Head of caudate nucleus (tissue), 42 donors: ENCODE data around the gene ARFGAP3.

Experiments
- DNase-seq, 42 donors: peaks; one replicate each; pipeline versions ENCODE4 v3.0.0 to v3.0.0-alpha.2; 2020 to 2021; ENCODE audit warnings: mixed read lengths in 7 of 42
- intact Hi-C: fragments of 100-400 bp; cut with DNase I; formaldehyde crosslinking; loops from one replicate; pipeline ENCODE4 v1.15.0; 2022

The ARFGAP3 gene

GRCh38 chr22:42887120-42887519 lies 30.0 kb upstream of the ARFGAP3 start:
- intact Hi-C loops: no loop called here
- DNase-seq: no peak

DNA sequence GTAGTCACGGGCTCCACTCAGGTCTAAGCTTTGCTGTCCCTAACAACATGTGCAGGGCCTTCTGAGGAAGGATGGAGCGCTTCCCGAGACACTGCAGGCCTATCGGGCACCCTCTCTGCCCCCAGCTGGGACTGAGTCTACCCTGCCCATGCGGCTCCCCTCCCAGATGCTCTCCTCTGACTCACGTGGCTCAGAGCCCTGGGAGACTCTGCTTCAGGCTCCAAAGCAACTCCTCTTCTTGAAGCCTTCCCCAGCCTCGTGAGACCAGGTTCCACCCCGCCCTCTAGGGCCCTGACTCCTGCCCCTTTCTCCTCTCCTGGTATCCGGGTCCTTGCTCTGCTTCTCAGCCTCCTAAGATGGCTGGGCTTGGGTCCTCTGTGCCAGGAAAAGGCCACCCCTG lies 28.4 kb upstream of the ARFGAP3 start:
- intact Hi-C loops: no loop called here
- no peak for DNase-seq

- intact Hi-C loops: no loop called here
- DNase-seq: no peak
Measured at GRCh38 chr22:42884616-42885375, 27.7 kb upstream of the ARFGAP3 start.

DNA sequence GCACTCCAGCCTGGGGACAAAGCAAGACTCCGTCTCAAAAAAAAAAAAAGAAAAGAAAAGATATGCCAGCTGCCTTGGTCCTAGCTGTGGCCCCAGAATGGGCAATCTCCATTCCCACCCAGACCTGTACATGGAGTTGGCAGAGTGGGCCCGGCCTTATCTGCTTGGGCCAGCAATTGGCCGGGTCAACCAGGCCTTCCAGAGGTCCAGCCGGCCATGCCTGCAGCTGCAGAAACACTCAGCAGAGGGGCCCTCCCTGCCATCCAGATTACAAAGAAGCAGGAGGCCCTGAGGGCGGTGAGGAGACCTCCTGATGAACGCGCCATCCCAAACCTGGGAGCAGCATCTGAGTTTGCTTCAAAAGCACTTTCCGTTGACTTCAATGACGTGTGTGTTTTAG lies 26.9 kb upstream of the ARFGAP3 start:
- DNase-seq: no peak

GRCh38 chr22:42883121-42883520 lies 26.0 kb upstream of the ARFGAP3 start:
- intact Hi-C loops: no loop called here
- no peak for DNase-seq

More for the DNA sequence above, 26.9 kb upstream of the ARFGAP3 start:
- intact Hi-C loops: no loop called here

- DNase-seq: peak in 2 of 42 donors; percentile 34 to 37
- intact Hi-C loops: no loop called here
Measured at GRCh38 chr22:42881982-42882656, 25.0 kb upstream of the ARFGAP3 start.

- DNase-seq: no peak
- intact Hi-C loops: no loop called here
Measured at GRCh38 chr22:42881298-42881697, 24.2 kb upstream of the ARFGAP3 start.

- intact Hi-C loops: no loop called here
- no peak for DNase-seq
Measured at GRCh38 chr22:42880815-42881214, 23.7 kb upstream of the ARFGAP3 start.

DNA sequence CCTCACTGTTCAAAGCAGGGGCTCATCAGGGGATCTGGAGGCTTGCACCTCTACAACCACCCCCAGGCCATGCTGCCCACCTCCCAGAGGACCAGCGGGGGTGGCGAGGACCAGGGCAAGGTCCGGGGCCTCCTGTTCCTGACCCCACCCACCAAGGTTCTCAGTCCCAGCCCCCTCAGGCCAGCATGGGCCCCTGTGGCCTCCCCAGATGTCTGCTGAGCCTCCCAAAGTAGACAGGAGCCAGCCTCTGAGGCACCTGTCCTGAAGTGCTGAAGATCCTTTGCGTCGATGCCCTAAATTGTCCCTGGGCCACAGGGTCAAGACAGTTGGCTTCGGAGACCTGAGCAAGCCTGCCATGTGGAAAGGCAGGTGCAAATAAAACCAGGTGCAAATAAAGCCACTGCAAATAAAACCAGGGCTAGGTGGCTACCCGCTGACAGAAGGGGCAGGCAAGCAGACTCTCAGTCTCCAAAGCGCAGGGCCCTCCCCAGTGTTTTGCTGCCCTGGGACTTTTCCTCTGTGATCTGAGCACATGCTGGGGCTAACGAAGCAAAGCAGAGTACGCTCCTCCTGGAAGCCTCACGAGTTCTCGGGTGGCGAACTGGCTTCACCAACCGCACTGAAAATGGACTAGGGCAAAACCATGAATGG lies 22.4 kb upstream of the ARFGAP3 start:
- intact Hi-C loops: no loop called here

DNA sequence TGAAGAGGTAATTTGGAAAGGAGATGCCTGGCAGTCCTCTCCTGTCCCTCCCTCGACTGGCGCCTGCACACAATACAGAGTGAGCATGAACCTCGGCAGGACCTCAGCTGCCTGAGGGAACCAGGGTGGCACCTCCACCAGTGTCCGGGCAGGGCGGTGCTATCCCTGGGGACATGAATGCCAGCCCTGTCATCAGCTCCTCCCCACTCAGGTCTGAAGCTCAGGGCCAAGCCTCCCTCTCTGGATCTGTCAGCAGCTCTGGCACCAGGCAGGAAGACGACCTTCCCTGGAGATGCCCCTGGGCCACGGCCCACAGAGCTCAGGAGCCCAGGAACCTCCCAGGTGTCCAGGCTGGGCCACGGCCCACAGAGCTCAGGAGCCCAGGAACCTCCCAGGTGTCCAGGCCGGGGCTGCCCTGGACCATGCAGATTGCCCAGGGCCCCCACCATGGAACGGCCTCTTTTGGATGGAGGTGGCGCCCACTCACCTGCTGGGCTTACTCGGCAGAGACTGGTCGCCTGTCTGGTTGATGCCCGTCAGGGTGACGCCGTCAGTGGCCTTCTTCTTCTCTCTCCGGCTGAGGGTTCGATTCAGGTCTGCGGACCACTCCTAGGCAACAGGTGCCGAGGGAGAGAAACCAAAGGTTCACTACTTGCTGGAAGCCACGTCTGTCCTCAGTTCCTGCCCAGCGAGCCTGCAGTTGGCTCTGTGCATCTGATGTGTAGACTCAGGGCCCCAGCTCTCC lies 21.7 kb upstream of the ARFGAP3 start:
- intact Hi-C loops: no loop called here
- DNase-seq: no peak

More for the DNA sequence above, 22.4 kb upstream of the ARFGAP3 start:
- DNase-seq: no peak

DNA sequence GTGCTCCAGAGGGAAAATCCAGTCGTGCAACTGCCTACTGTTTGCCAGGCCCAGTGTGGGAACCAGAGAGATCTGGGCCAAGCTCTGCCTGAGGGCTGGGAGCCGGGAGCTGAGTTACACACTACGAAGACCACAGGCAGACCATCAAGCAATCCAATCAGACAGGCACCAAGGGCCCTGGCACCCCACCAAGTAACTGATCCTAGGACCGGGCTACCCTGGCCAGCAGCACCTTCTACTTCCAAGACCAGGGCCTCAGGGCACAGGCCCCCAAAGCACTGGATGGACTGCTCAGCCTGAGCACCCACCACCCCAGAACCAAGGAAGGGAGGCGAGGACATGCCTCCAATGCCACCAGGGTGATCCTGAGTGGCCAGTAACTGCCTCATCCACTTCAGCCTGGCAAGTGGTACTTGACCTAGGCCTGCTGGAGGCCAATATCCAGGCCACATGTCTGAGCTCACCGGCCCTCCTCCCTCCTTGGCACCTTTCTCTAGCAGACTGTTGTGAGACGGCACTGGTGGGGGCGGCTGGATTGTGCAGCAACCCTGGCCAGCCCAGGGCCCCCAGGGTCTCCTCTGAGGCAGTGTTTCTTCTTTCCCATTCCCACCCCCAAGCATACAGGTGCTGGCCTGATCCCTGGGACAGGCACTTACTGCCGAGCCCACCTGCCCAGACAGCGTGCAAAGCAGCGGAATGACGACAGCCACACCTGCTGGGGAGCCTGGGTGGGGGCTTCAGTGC lies 20.7 kb upstream of the ARFGAP3 start:
- DNase-seq: no peak
- intact Hi-C loops: no loop called here

DNA sequence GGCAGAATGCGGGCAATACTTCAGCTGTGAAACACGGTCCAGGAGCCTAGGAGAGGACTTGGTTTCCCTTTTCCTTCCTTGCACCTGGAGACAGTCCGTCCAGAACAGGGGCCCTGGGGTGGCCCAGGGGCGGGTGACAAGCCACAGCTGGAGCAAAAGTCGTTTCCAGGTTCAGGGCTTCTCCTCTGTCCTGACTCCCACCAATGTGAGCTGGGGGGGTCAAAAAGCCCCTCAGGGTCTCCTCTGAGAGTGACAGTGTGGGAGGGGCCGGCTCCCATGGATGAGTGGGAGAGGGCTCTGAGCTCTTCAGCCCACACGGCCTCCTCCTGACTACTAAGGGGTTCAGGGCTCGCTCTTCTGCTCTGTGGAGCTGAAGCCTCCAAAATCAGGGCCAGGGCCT lies 20.1 kb upstream of the ARFGAP3 start:
- intact Hi-C loops: no loop called here
- no peak for DNase-seq

DNA sequence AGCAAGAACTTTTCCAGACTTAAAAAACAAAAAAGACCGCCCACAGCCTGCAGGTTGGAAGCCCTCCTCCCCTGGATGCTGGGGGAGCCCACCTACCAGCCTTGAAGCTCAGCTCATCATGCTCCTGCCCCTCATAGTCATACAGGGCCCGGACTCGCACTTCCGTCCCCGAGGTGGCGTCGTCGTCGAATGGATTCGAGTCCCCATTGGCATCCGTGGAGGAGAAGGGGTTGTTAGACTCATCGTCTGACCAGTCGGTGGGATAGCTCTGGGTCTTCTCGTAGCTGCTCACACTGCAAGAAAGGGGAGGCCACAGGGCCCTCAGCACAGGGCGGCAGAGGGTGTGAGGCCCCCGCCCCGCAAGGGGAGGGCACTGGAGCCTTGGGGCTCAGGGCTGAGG lies 19.0 kb upstream of the ARFGAP3 start:
- DNase-seq: no peak
- intact Hi-C loops: no loop called here

DNA sequence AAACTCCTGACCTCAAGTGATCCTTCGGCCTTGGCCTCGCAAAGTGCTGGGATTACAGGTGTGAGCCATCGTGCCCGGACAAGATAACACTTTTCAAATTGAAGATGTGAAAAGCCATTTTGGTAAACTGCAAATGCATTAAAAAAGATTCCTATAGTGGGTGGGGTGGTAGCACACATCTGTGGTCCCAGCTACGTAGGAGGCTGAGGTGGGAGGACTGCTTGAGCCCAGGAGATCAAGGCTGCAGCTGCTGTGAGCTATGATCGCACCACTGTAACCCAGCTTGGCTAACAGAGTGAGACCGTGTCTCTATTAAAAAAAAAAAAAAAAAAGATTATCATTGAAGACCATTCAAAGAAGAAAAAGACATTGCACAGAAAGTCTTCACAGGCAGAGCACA lies 16.9 kb upstream of the ARFGAP3 start:
- DNase-seq: no peak
- intact Hi-C loops: no loop called here

GRCh38 chr22:42873356-42873755 lies 16.3 kb upstream of the ARFGAP3 start:
- intact Hi-C loops: no loop called here
- DNase-seq: no peak

DNA sequence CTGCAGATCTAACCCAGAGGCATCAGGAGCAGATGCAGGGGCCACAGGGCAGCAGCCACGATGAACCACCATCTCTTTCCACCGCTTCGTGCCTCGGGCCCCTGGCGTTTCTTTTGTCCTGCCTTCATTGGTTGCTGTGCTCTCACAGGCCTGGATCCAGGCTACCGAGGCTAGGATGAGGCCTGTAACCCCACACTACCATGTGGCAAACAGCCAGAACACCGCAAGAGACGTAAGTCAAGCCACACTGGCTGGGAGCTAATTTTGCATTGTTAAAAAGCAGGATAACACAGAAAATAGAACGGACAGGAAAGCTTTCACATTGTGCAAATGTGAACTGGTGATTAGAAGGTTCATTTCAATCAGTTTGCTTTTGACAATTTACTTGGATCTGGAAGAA lies 15.7 kb upstream of the ARFGAP3 start:
- DNase-seq: no peak
- intact Hi-C loops: no loop called here

DNA sequence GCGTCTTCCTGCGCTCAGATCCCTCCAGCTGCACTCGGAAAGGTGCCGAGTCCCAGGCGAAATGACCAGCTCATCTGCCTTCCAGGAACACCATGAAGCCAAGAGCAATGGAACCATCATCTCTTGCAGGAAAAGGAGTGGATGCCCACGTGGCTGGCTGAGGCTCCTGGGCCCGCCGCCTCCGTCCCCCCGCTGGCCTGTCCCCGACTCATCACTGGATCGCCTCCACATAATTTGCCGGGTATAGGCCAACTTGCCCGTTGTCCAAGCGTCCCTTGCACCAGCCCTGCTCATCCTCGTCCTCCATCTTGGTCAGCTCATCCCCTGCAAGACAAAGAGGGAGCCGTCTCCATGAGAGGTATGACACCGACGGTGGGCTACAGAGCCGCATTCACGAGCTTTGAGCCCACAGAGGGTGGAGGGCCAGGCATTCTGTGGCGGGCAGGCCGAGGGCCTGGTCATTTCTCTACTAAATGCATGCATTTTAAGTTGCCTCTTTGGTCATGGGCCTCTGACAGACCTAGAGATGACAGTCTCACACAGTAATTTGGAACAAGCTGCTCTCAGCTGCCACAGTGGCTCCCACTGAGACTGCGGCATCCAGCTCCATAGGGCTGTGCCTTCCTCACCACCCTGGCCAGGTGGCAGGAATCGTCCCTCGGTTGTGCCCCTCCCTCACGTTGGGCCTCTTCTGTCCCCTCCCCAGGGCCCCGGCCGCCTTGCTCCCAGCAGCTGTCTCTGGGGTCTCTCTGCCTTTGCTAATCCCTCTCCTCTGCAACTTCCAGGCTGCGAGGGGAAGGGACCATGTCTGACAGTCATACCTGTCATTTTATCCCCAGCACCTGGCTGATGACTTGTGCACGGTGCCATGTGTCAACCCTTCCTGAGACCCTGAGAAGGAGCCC lies 14.3 kb upstream of the ARFGAP3 start:
- intact Hi-C loops: no loop called here

DNA sequence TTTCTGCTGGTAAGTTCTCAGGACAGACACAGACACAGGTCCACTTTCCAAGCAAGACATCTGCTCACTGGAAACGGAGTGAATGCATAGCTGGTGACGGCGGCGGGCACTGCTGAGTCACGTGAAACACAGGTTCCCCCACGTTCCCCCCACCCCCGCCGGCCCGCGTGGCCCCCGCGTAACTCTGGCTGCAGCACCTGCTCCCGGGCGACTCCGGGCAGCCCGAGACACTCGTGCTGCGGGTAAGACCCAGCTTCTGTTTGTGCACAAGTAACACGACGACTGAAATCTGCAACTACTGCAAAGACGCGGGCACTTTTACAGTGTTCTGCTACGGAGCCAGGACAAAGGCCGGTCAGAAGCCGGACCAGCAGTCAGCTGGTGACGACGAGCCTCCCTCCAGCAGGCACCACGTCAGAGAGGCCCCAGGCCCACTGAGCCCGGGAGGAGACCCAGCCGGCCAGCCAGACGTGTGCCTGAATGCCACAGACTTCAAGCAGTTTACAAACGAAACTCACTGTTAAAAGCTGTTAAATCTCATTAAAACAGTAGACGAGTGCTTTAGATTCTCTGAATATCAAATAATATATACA lies 12.9 kb upstream of the ARFGAP3 start:
- intact Hi-C loops: no loop called here
- peak in 3 of 42 donors; percentile 12 to 53 (median 50) for DNase-seq

More for the DNA sequence above, 14.3 kb upstream of the ARFGAP3 start:
- no peak for DNase-seq
